IPS DF 4.7 (cell line): ENCODE results near the gene PMFBP1.

Experiments used
- DNase-seq: peaks from one replicate; pipeline ENCODE4 v3.0.0-alpha.2; 2013; ENCODE audit warnings: low spot score; ENCODE audit errors: extremely low read depth

Gene PMFBP1

DNA sequence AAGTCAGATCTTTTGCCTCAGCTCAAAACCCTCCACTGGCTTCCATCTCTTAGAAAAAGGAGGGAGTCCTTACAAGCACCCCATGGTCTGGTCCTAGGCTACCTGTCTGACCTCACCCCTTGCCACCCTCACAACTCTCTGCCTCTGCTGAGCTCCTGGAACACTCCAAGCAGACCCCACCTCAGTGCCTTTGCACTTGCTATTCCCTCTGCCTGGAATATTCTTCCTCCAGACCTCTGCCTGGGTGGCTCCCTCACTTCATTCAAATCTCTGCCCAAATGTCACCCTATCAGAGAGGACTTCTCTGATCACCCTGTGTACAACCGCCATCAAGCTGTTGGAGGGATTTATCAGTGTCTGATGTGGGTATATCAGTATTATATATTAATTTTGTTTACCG is 37.4 kb downstream of the PMFBP1 start:
- no peak for DNase-seq

DNA sequence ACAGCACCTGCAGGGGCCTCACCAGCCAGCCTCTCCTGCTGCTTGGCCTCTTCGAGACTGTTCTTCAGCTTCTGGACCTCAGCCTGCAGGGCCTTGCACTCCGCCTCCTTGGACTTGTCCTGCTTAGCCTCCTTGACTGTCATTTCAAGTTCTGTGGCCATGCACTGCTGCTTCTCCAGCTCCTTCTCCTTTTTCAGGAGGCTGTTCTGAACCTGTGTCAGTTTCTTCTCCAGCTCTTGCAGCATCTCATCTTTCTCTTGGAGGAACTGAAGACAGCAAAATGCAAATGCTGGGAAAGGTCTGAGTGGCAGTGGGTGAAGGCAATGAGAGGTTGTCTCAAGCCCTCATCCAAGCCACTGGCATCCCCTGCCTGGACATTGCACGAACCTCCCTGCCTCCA is 39.2 kb downstream of the PMFBP1 start:
- no peak for DNase-seq

DNA sequence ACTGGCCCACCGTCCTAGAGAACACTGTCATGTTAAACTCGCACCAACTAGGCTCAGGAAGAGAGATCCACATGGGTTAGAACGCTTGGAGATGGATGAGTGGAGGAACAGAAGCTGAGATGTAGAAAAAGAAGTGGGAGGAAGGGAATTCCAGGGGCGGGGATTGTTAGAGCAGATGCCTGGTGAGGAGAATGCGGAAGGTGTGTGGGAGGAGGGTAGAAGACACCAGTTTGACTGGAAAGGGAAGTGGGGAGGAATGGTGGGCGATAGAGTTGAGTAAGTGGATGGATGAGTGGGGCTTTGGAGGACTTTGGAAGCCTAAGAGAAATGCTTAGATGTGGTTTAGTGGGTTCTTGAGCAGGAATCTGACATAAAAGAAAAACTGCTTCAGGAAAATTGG is 40.9 kb downstream of the PMFBP1 start:
- no peak for DNase-seq

DNA sequence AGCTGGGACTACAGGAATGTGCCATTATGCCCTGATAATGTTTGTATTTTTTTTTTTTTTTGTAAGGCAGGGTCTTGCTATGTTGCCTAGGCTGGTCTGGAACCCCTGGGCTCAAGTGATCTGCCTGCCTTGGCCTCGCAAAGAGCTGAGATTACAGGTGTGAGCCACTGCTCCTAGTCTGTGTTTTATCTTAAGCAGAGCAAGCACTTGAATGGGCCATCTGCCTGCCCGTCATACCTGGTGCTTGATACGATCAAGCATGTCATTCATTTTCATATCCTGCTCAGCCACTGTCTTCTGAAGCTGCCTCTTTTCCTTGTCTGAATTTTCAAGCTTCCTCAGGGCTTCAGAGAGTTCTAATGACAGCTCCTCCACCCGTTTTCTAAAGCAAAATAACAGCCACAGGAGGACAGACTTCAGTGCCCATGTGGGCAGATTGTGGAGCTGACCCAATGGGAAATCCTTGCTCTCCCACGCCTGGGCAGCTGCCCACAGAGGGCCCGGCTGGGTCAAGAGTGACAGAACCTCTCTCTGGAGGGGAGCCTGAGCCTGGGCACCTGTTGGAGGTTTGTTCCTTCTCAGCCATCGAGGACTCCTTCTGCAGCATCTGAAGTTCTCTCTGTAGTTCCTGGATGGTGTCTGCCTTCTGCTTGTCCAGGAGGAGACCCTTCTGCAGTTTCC is 41.8 kb downstream of the PMFBP1 start:
- DNase-seq = no peak

DNA sequence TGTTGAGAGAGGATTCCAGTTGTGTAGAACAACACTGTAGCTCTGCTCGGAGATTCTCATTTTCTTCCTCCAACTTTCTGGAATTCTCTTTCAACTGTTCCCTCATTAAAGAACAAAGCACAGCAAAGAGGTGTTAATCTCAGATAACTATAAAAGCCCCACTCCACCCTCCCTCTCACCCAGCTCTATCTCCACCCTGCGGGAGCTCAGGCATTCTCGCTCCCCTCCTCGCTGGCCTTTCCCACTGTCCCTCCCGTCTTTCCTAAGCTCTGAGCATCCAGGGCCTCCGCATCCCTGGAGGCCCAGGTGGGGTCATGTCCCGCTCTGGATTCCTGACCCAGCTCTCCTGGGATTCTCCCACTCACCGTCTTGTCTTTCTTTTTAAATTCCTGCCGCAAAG is 43.3 kb downstream of the PMFBP1 start:
- DNase-seq = no peak

DNA sequence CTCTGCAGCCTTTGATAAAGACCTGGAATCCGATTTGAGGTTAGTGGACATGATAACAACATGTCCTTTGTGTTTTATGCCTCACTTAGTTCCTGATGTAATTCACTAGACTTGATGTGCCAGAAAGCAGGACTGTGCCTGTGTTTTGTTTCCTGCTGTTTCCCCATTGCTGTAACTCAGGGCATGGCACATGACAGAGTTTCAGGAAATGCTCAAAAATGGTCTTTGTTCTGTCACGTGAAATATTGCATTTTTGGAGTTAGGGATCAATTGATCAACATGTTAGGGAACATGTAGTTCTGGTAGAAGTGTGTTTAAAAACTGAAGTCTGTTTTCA is 45.6 kb downstream of the PMFBP1 start:
- no peak for DNase-seq

DNA sequence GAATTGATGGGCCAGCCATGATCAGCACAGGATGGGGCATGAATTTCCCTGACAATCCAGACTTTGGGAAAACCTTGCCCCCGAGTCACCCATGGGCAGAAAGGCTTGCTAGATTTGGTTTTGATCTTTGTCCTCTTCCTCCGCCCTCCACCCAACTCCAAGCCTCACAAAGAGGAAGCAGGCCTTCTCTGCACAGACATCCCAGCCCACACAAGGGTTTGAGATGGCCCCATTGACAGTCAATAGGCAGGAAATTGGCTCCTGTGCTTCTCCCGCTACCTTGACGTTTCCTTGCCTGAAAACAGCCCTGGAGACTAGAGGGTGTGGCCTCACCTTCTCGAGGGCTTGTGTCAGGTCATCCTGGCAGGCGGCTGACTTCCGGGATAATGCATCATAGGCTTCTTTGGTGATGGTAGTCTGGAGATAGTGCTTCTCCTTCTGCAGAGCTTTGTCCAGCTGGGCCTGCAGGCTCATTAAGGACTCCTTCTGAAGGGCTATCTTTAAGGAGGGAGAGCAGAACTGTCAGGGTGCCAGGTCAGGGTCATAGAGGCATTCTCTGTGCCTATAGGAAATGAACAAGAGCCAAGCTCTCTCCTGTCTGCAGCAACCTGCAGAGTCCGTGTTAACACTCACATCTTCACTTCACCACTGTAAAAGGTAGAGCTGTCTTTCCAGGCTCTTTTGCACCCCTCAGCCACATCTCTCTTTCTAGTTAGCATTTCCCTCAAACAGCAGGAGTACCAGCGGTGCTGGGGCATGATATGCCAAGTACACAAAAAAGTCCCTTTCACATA is 46.1 kb downstream of the PMFBP1 start:
- DNase-seq = no peak

DNA sequence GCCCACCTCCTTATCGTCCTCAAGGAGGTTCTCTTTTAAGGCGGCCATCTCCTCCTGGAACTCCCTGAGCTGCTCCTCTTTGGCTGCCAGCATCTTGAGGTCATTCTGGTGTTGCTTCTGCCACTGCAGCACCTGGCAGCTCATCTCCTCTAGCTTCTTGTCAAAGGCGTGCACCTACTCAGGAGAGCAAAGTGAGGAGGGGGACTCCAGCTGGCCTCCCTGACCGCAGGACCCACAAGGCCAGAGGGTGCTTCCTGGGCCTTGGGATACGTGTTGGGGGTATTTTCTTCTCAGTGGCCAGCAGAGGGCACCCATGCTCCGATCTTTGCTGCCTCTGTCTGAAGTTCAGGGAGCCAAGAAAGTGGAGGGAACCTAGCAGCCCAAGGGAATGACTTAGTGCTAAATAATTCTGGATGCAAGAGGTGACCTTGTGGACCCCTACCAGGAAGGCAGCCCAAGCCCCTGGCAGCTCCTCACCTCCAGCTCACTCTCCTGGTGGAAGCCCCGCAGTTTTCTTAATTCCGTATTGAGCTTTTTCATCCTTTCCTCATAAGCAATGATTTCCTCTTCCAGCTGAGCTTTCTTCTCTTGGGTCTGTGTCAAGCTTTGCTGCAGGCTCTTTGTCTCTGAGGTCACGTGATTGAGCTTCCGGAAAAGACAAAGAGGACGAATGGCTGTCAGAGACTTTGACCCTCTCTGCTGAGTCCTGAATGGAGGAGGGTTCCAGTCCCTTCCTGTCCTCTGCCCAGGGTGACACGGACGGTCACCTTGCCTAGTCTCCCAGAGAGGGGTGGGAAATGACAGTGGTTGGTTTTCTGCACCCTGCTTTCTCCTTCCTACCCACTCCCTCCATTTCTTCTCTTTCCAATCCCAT is 47.0 kb downstream of the PMFBP1 start:
- DNase-seq = peak; percentile 78

DNA sequence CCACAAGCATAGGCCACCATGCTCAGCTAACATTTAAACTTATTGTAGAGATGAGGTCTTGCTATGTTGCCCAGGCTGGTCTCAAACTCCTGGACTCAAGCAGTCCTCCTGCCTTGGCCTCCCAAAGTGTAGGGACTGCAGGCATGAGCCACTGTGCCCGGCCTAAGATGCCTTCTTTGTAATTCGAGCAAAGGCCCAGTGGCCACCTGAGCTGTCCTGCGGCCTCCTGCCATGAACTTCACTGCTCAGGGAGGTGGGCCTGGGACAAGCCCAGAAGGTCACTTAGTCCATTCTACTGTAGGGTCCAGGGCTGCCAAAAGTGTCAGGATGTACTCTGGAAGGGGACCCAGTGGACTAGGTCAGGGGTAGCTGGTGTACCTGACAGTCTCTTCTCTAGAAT is 47.8 kb downstream of the PMFBP1 start:
- no peak for DNase-seq

DNA sequence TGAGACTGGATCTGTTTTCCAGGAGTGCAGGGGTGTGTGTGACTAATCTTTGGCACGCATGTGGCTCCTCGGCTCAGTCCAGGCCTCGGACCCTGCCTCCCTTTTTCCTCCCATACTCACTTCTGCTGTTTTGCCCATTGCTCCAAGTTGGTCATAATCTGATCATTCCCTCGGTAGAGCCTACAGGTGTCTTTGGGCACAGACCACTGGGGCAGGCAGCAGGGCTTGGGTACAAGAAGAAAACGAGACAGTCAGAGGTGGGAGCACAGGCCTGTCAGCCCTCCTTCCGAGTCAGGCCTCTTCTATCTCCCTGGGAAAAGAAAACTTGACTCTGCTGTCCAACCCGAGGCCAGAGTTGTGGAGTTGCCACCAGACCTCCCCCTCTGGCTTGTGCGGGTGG is 48.5 kb downstream of the PMFBP1 start:
- DNase-seq = no peak

DNA sequence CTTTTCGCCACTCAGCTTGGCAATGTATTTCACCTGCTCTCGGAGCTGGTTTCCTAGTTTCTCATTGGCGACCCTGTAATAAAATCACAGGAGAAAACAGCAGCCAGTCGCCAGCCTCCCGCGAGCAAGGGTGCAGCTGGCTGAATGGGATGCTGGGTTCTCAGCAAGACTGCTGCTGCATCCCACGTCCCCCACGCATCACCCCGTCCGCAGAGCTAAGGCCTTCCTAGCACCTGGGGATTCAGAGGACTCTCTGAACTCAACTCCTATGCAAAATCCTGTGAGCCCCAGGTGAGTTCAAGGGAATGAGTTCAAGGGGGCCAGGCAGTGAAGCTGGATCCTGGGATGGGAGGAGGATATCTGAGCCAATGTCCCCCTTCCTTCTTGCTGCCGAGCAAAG is 49.0 kb downstream of the PMFBP1 start:
- DNase-seq = no peak

DNA sequence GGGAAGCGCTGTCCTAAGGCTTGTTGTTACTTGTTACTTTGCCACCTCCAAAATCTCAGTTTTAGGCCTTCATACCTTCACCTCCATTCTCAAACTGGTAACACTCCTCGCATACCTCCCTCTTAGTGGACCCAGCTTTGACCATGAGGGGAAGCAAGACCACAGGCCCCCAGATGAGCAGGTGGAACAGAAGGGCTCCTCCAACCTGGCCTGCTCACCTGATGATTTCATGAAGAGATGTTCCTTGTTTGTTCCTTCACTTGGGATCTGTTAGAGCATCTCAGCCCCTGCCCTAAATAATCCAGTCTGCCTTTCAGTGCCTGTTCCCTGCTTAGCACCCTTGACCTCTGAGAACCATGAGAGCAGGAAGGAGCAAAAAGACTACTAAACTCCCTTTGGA is 49.6 kb downstream of the PMFBP1 start:
- DNase-seq = no peak

DNA sequence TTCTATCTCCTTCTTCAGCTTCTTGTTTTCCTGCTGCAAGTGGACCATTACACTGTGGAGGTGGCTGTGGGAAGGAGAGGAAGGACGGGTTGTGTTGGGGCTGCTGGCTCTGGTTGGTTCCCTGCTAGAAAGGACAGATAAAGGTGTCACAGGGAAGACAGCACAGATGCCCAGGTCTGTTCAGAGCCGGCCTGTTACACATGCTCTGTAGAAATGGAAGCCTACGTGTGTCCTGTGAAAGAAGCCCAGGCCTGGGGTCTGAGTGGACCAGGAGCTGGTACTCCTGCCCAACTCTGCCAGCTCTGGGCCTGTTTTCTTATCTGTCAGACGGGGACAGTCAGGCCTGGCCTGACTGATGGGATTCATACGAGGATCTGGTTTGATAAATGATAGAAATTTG is 51.9 kb downstream of the PMFBP1 start:
- no peak for DNase-seq

DNA sequence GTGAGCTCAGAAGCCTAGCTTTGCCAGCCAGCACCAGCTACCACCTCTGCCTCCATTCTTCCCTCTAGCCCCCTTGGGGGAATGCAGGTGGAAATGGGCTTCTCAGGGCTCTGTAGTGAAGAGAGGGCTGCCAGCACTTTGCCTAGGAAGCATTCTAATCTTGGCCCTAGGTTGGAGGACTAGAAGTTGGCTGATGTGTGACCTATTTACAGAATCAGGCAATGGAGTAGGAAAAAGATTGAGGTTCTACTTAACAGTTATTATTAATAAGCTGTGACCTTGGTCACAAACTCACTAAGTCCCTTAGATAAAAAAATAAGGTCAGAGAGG is 58.4 kb downstream of the PMFBP1 start:
- DNase-seq = no peak

DNA sequence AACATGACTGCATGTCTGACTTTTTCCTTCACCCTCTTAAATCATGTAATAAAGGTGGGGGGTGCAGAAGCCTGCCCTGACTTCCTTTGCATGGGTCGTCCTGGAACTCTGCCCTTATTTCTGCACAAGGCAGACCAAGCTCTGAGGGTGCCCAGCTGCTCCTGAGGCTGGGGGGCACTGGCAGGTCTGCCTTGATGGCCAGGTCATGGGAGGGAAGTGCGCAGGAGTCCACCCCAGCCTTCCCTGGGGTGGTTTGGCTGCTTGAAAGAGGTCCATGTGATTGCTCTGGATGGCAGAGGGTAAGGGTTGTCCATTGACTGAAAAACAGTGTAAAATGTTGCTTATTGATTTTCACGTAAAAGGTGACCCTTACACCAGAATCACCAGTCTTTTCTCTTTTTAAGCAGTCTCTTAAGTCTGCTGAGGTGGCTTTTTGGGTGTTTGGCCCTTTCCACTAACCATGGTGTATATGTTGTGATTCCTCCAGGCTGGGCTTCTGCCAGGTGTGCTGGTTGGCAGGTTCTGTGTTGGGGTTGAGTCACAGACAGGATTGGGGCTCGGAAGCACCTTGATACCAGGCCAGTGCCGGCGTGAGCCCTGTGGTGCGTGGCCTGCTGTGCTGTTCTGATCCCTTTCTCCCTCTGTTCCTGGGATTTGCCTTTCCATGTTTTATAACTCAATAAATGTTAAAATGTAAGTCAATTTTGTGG is 58.9 kb downstream of the PMFBP1 start:
- no peak for DNase-seq

DNA sequence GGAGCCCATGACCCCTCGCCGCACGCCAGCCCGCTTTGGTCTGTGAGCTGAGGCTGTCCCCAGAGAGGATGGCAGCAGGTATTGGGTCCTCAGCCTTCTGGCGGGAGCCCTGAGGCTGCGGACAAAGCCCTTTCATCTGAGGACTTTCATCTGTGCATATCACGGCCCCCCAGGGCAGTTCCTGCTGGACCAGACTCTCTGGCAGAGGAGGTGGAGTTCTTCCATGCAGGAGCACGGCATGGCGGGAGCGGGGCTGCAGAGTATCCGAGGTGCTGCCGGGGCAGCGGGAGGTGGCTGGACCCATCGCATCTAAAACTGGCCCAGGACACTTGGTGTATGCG is 59.5 kb downstream of the PMFBP1 start:
- no peak for DNase-seq

DNA sequence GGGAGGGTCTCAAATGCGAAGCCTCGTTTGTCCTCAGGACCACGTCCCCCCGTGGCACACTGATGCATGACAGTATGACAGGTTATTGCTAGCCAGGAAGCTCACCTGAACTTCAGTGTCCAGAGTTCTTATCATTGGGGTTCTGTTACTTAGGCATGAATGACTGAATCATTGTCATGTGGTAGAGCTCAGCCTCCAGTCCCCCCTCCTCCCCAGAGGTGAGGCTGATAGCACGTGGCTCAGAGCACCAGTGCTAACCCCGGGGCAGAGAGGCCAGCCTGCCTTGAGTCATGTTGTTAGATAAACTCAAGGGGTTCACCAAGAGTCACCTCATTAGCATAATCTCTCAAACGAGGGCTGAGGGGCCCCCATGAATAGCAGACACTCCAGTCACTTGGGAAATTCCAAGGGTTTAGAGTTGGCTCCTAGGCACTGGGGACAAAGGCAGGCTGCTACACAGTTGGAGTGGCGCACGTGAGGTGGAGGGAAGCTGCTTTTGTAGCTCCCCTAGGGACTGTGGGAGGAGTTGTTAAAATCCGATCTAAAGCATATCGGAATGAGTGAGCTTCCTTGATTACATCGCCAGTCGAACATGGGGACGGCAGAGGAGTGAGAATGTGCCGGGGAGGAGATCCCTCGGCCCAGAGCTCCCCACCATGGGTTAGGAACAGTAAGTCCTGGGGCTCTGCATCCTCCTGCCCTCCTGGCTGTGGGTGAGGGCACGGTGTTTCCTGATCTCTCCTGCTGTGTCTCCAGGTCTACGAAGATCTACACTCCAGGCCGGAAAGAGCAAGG is 60.1 kb downstream of the PMFBP1 start:
- DNase-seq = no peak

DNA sequence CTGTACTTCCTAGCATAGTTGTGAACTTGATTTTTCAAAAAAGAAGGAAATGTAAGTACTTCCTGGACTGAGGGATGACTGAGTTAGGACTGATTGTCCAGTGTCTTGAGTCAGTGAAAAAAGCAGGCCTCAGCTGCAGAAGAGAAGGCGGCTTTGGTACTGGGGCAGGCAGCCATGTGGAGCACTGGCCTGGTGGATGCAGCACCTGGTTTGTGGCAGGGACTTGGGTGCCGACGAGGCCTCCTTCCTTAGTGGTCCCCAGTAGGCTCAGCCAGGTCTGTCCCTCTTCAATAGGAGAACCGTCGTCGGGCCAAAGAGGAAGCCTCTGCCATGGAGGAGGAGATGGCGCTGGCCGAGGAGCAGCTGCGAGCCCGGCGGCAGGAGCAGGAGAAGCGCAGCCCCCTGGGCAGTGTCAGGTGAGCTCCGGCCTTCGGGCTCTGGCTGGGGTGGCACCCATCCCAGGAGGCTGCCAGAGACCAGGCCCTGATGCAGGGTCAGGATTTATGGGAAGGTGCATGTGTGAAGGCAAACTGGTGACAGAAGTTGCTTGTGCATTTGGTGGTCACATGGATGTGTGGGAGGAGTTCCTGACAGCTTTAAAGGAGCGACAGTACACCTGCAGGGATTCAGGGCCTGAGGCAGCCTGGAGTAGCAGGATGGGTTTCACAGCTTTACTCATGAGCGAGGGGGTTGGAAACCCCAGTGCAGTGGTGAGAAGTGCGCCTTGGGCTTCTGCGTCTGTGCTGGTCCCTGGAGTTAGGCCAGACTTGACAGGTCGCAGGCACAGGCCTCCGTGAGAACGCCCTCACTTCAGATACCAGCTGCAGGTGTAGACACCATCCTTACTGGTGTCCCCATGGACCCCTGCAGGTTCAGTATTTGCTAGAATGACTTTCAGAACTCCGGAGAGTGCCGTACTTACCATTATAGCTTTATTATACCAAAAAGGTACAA is 61.0 kb downstream of the PMFBP1 start:
- no peak for DNase-seq

DNA sequence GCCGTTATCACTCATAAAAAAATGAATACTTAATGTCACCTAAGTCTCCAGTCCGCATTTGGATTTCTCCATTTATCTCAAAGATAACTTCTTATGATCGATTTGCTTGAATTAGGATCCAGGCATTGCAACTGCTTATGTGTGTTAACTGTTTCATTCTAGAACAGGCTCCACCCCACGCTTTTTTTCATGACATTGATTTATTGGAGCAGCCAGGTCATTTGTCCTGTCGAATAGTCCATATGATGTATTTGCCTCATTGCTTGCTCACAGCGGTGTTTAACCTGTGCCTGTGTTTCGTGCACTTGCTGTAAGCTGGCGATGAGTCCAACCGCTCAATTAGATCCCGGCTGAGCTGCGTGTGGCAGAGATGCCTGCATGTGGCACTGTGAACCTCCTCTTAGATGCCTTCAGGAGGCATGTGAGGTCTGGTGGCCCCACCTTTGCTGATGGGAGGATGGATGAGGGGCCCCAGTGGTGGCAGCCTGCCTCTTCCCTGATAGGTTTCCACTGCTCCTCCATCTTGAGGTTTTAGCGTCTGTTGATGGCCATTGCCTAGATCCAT is 61.9 kb downstream of the PMFBP1 start:
- no peak for DNase-seq

DNA sequence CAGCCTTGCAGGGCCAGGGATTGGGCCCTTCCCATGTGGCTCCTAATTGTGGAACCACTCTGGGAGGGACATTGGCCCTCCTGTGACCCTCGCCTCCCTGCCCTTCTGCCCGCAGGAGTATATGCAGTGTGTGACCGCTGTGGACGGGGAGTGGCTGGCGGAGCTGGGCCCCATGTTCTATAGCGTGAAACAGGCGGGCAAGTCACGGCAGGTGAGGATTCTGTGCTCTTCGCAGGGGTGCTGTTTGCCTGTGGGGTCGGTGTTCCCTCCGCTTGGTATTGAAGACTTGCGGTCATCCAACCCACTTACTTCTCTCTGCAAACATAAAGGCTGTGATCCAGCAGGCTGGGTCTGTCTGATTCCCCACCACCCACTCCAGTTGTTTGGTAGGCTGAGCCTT is 62.7 kb downstream of the PMFBP1 start:
- DNase-seq = no peak
